ENCODE data around the gene ADH1A.
"Not testable (repeated sequence)": the region's sequence is repeated elsewhere in the genome, so short reads cannot be mapped to it uniquely, and the experiment has no call there.

The ADH1A gene

DNA sequence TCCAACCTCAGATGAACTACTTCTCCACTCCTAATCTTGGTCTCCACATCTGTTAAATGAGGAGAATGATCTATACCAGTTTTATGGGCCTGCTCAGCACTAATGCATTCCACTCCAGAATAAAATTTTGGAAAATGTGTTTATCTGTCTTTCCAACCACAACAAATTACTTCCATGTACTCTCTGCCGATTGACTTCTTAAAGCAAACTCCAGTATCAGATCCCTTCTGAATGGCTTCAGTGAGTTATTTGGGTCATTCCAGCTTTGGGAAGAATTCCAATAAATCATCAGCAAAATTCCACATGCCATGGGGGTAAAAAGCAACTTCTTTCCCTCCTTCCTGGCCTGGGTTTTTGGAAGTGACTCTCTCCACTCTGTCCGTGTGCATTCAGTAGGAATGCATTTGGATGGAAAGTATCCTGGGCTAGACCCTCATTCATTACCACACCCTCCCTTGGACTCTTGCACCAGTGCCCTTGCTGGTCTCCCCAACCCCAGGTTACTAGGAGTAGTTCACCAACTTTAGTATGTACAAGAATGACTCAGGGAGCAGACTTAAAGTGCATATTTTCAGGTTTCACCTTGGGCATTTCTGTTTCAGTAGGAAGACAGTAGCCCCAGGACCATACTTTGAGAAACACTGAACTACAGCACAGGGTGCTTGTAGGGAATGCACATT lies 56.3 kb downstream of the ADH1A start:
- Histone ChIP-seq H3K4me1 (ENCODE audit: control insufficient read depth, insufficient read depth, low read length, poor library complexity, severe bottlenecking) (no peaks in the 10 kb centered on the region), H3K36me3 (ENCODE audit: control insufficient read depth, insufficient read depth, low read length) (no peaks in the 10 kb centered on the region), H3K9me3 (ENCODE audit: control insufficient read depth, low read length) (no peaks in the 10 kb centered on the region), H3K27ac (ENCODE audit: insufficient read depth, low read length, poor library complexity, severe bottlenecking) (no peak overlapping the region), H3K27me3 (replicated peaks; ENCODE audit: control insufficient read depth, insufficient read depth, low read length, poor library complexity, severe bottlenecking) (no peaks in the 10 kb centered on the region), H3K4me3 (ENCODE audit: insufficient read depth, low read depth, low read length, poor library complexity, severe bottlenecking) (no peak overlapping the region)
- no peak for DNase-seq

DNA sequence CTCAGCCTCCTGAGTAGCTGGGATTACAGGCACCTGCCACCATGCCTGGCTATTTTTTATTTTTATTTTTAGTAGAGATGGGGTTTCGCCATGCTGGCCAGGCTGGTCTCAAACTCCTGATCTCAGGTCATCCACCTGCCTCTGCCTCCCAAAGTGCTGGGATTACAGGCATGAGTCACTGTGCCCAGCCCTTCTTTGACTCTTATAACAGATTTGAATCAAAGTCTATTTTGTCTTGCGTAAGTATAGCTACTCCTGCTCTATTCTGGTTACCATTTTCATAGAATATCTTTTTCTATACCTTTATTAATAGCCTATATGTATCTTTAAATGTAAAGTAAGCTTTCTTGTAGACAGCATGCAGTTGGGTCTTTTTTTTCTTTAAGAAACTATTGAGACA lies 57.4 kb downstream of the ADH1A start:
- not testable (repeated sequence) for H3K9me3 ChIP-seq (ENCODE audit: control insufficient read depth, low read length); DNase-seq; H3K4me3 ChIP-seq (ENCODE audit: insufficient read depth, low read depth, low read length, poor library complexity, severe bottlenecking); H3K27ac ChIP-seq (ENCODE audit: insufficient read depth, low read length, poor library complexity, severe bottlenecking); H3K27me3 ChIP-seq (replicated peaks; ENCODE audit: control insufficient read depth, insufficient read depth, low read length, poor library complexity, severe bottlenecking); H3K36me3 ChIP-seq (ENCODE audit: control insufficient read depth, insufficient read depth, low read length); H3K4me1 ChIP-seq (ENCODE audit: control insufficient read depth, insufficient read depth, low read length, poor library complexity, severe bottlenecking)

DNA sequence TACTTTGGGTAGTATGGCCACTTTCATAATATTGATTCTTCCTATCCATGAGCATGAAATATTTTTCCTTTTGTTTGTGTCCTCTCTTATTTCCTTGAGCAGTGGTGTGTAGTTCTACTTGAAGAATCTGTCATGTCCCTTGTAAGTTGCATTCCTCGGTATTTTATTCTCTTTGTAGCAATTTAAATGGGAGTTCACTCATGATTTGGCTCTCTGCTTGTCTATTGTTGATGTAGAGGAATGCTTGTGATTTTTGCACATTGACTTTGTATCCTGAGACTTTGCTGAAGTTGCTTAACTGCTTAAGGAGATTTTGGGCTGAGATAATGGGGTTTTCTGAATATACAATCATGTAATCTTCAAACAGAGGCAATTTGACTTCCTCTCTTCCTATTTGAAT lies 62.1 kb downstream of the ADH1A start:
- H3K4me1 ChIP-seq (ENCODE audit: control insufficient read depth, insufficient read depth, low read length, poor library complexity, severe bottlenecking); H3K4me3 ChIP-seq (ENCODE audit: insufficient read depth, low read depth, low read length, poor library complexity, severe bottlenecking); H3K9me3 ChIP-seq (ENCODE audit: control insufficient read depth, low read length); H3K27me3 ChIP-seq (replicated peaks; ENCODE audit: control insufficient read depth, insufficient read depth, low read length, poor library complexity, severe bottlenecking); H3K27ac ChIP-seq (ENCODE audit: insufficient read depth, low read length, poor library complexity, severe bottlenecking); H3K36me3 ChIP-seq (ENCODE audit: control insufficient read depth, insufficient read depth, low read length); DNase-seq: not testable (repeated sequence)

DNA sequence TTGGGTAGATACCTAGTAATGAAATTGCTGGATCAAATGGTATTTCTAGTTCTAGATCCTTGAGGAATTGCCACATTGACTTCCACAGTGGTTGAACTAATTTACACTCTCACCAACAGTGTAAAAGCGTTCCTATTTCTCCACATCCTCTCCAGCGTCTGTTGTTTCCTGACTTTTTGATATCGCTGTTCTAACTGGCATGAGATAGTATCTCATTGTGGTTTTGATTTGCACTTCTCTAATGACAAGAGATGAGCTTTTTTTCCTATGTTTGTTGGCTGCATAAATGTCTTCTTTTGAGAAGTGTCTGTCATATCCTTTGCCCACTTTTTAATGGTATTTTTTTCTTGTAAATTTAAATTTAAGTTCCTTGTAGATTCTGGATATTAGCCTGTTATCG lies 63.1 kb downstream of the ADH1A start:
- H3K9me3 ChIP-seq (ENCODE audit: control insufficient read depth, low read length); H3K4me1 ChIP-seq (ENCODE audit: control insufficient read depth, insufficient read depth, low read length, poor library complexity, severe bottlenecking); H3K36me3 ChIP-seq (ENCODE audit: control insufficient read depth, insufficient read depth, low read length); DNase-seq; H3K4me3 ChIP-seq (ENCODE audit: insufficient read depth, low read depth, low read length, poor library complexity, severe bottlenecking); H3K27me3 ChIP-seq (replicated peaks; ENCODE audit: control insufficient read depth, insufficient read depth, low read length, poor library complexity, severe bottlenecking); H3K27ac ChIP-seq (ENCODE audit: insufficient read depth, low read length, poor library complexity, severe bottlenecking): not testable (repeated sequence)
